ENCODE measurements around the gene FEM1A.
"Not testable (repeated sequence)": the region's sequence is repeated elsewhere in the genome, so short reads cannot be mapped to it uniquely, and the experiment has no call there.

The FEM1A gene

GRCh38 chr19:4811328-4812131, 20.0 kb downstream of the FEM1A start:
- DNase-seq (ENCODE audit: low read depth in 2 of 2) = peak; percentile 69 to 92

GRCh38 chr19:4814625-4815425, 23.3 kb downstream of the FEM1A start:
- DNase-seq (ENCODE audit: low read depth in 2 of 2) = no peak

- DNase-seq (ENCODE audit: low read depth in 2 of 2) = peak in 1 of 2 donors; percentile 60
Observed at GRCh38 chr19:4815426-4816201, 24.1 kb downstream of the FEM1A start.

GRCh38 chr19:4816202-4816949, 24.8 kb downstream of the FEM1A start:
- DNase-seq (ENCODE audit: low read depth in 2 of 2) = no peak

- no peak for DNase-seq (ENCODE audit: low read depth in 2 of 2)
Observed at GRCh38 chr19:4816950-4817278, 25.4 kb downstream of the FEM1A start.

GRCh38 chr19:4817467-4818277, 26.1 kb downstream of the FEM1A start:
- DNase-seq (ENCODE audit: low read depth in 2 of 2) = no peak

- no peak for DNase-seq (ENCODE audit: low read depth in 2 of 2)
Observed at GRCh38 chr19:4821265-4821664, 29.7 kb downstream of the FEM1A start.

- DNase-seq (ENCODE audit: low read depth in 2 of 2) = not testable (repeated sequence)
Observed at GRCh38 chr19:4822354-4822753, 30.8 kb downstream of the FEM1A start.

- no peak for DNase-seq (ENCODE audit: low read depth in 2 of 2)
Observed at GRCh38 chr19:4823577-4823976, 32.0 kb downstream of the FEM1A start.

GRCh38 chr19:4829001-4829712, 37.6 kb downstream of the FEM1A start:
- DNase-seq (ENCODE audit: low read depth in 2 of 2) = no peak

- DNase-seq (ENCODE audit: low read depth in 2 of 2) = no peak
Observed at GRCh38 chr19:4830332-4830731, 38.8 kb downstream of the FEM1A start.

- no peak for DNase-seq (ENCODE audit: low read depth in 2 of 2)
Observed at GRCh38 chr19:4830768-4831265, 39.3 kb downstream of the FEM1A start.

GRCh38 chr19:4831304-4831978, 39.9 kb downstream of the FEM1A start, which contains the start of gene TICAM1:
TICAM1 (minus strand) TSS chr19:4831712; CDS start chr19:4818377, 13,335 bp downstream.
- peak; percentile 41 to 71 for DNase-seq (ENCODE audit: low read depth in 2 of 2)

GRCh38 chr19:4831979-4832340, 40.4 kb downstream of the FEM1A start:
- not testable (repeated sequence) for DNase-seq (ENCODE audit: low read depth in 2 of 2)

- DNase-seq (ENCODE audit: low read depth in 2 of 2) = no peak
Observed at GRCh38 chr19:4832776-4833175, 41.2 kb downstream of the FEM1A start.

- no peak for DNase-seq (ENCODE audit: low read depth in 2 of 2)
Observed at GRCh38 chr19:4839192-4839591, 47.7 kb downstream of the FEM1A start.

GRCh38 chr19:4843647-4843965, 52.1 kb downstream of the FEM1A start:
- DNase-seq (ENCODE audit: low read depth in 2 of 2) = no peak

- DNase-seq (ENCODE audit: low read depth in 2 of 2) = no peak
Observed at GRCh38 chr19:4844348-4845179, 53.0 kb downstream of the FEM1A start.

Measured in stimulated activated CD4-positive, alpha-beta T cell treated with anti-CD3 and anti-CD28 coated beads, Interleukin-1b, Interleukin-23, amount 100 ng/mL, for 1 hour (primary cell).